HepG2 (cell line): ENCODE results near the gene TEC. TPM values are rescaled to one million over a fixed set of nuclear protein-coding genes. Genes with fewer than 3 reads are reported as not detected.

Experiments
- ATAC-seq: fragments of 200-7000 bp; cut with Tn5 transposase; 3 replicates; pipeline ENCODE4 v1.9.1; 2020; ENCODE audit warnings: mild to moderate bottlenecking, moderate library complexity
- BruUV-seq: library from RNA; stranded (reverse); fragments of 400-500 nt; replicated peaks from 2 replicates; lab custom pipeline; 2021; lab: Mats Ljungman, UMichigan
- CTCF ChIA-PET: fragments of 300-600 bp; formaldehyde crosslinking; extraction: SDS; loops from one replicate; lab custom pipeline; 2021; ENCODE audit warnings: low total read pairs, inconsistent platforms, low intra/inter-chr PET ratio; lab: Yijun Ruan, JAX
- POLR2A ChIA-PET: fragments of 350-600 bp; sonication (Branson Sonifier 250); formaldehyde crosslinking; loops from one replicate; lab custom pipeline; 2020; ENCODE audit warnings: antibody characterized with exemption, inconsistent platforms; lab: Yijun Ruan, JAX
- DNase-seq: peaks from one replicate; pipeline ENCODE4 v3.0.0-alpha.2; 2015; ENCODE audit warnings: low spot score
- FAIRE-seq: peaks from 3 replicates; lab custom pipeline; 2011; peaks lifted over from hg19 to GRCh38; lab: Jason Lieb, UNC
- H2AFZ ChIP-seq: one replicate; pipeline ENCODE4 v1.6.1; 2011; ENCODE audit warnings: low read length, inconsistent platforms
- H3K27ac ChIP-seq: fragments of 300-600 bp; 3 replicates; pipeline ENCODE4 v1.8.0; 2011; ENCODE audit warnings: mixed run types, mild to moderate bottlenecking, mixed read lengths, low read length, inconsistent platforms; ENCODE audit not compliant: insufficient read depth; ENCODE audit errors: extremely low read length
- H3K27me3 ChIP-seq, 2 experiments: fragments of 200-600 bp in 1 of 2; 2 replicates in 1 of 2; 3 replicates in 1 of 2; pipeline versions ENCODE4 v1.6.0 to v1.8.0; 2011; ENCODE audit warnings: low read length in 2 of 2, mild to moderate bottlenecking in 2 of 2, moderate library complexity in 2 of 2, inconsistent platforms in 1 of 2; ENCODE audit not compliant: insufficient read depth in 2 of 2, control insufficient read depth in 1 of 2
- H3K36me3 ChIP-seq, 2 experiments: fragments of 200-600 bp in 1 of 2; replicated peaks in 1 of 2; 2 replicates in 1 of 2; 3 replicates in 1 of 2; pipeline versions ENCODE4 v1.5.1 to v1.8.0; 2011; ENCODE audit warnings: low read length in 2 of 2, inconsistent platforms in 1 of 2; ENCODE audit not compliant: insufficient read depth in 2 of 2, control insufficient read depth in 1 of 2
- H3K4me1 ChIP-seq: 2 replicates; pipeline ENCODE4 v1.5.1; 2012; ENCODE audit warnings: low read length, inconsistent platforms; ENCODE audit not compliant: insufficient read depth
- H3K4me2 ChIP-seq: 2 replicates; pipeline ENCODE4 v1.6.0; 2011; ENCODE audit warnings: low read depth, low read length, inconsistent platforms
- H3K4me3 ChIP-seq, 3 experiments: fragments of 200-600 bp in 1 of 3; sonication (generic), shearing (Covaris generic) in 1 of 3; replicated peaks in 1 of 3; 2 replicates each; pipeline ENCODE4 v1.5.1; 2011 to 2016; ENCODE audit warnings: low read length in 3 of 3, inconsistent platforms in 2 of 3, low read depth in 2 of 3, mild to moderate bottlenecking in 2 of 3, control low read depth in 1 of 3, mixed read lengths in 1 of 3; ENCODE audit not compliant: insufficient read depth in 1 of 3
- H3K79me2 ChIP-seq: one replicate; pipeline ENCODE4 v1.6.1; 2011; ENCODE audit warnings: low read length, inconsistent platforms; ENCODE audit not compliant: insufficient read depth
- H3K9ac ChIP-seq: 2 replicates; pipeline ENCODE4 v1.6.0; 2011; ENCODE audit warnings: mild to moderate bottlenecking, low read depth, low read length, inconsistent platforms; ENCODE audit not compliant: insufficient read depth
- H3K9me3 ChIP-seq: 2 replicates; pipeline ENCODE4 v1.5.1; 2012; ENCODE audit warnings: mild to moderate bottlenecking, low read length
- H4K20me1 ChIP-seq: 2 replicates; pipeline ENCODE4 v1.6.0; 2011; ENCODE audit warnings: inconsistent platforms, mild to moderate bottlenecking, low read length, moderate library complexity; ENCODE audit not compliant: insufficient read depth
- BCL6 ChIP-seq: IDR thresholded peaks from 2 replicates; pipeline ENCODE4 v1.6.1; 2016; ENCODE audit warnings: missing genetic modification reagents, missing compliant biosample characterization
- MAFG ChIP-seq: sonication (generic); formaldehyde crosslinking; IDR thresholded peaks from 2 replicates; pipeline ENCODE4 v1.5.1; 2020; ENCODE audit warnings: mild to moderate bottlenecking, missing genetic modification reagents
- NFIB ChIP-seq: sonication (generic); formaldehyde crosslinking; IDR thresholded peaks from 2 replicates; pipeline ENCODE4 v1.9.0; 2021; ENCODE audit warnings: missing genetic modification reagents, mild to moderate bottlenecking, borderline replicate concordance
- NRL ChIP-seq: sonication (generic); formaldehyde crosslinking; IDR thresholded peaks from 2 replicates; pipeline ENCODE4 v1.5.0; 2020; ENCODE audit warnings: missing genetic modification reagents, mild to moderate bottlenecking, moderate library complexity, borderline replicate concordance
- SMARCE1 ChIP-seq: fragments of 450-650 bp; IDR thresholded peaks from 2 replicates; pipeline ENCODE4 v1.6.1; 2017; ENCODE audit warnings: borderline replicate concordance
- ZNF879 ChIP-seq: sonication (generic); formaldehyde crosslinking; IDR thresholded peaks from 2 replicates; pipeline ENCODE4 v1.8.1; 2023; ENCODE audit warnings: missing genetic modification reagents
- WGBS: methylation state at CpG from one replicate; pipeline ENCODE4 v1.1.6; 2017; ENCODE audit warnings: low lambda C conversion rate; 5-methylcytosine and 5-hydroxymethylcytosine counted together
- in situ Hi-C: cut with HindIII; loops from 2 replicates; pipeline ENCODE4 v1.10.0; 2017; ENCODE audit warnings: low pct_unique_long_range_greater_than_20kb; ENCODE audit not compliant: extremely low pct_ligation_motif_present
- intact Hi-C: fragments of 100-400 bp; cut with micrococcal nuclease; formaldehyde crosslinking; loops from one replicate; pipeline ENCODE4 v1.10.0; 2022; ENCODE audit not compliant: unreplicated experiment
- polyA plus RNA-seq, 8 experiments: library from polyadenylated mRNA; depleted of rRNA in 3 of 8; stranded (reverse) in 7 of 8; unstranded in 1 of 8; fragments of >200 nt; fragmentation: Illumina TruSeq in 4 of 8; extraction: Trizol in 4 of 8; gene quantifications; 2 replicates each; pipeline versions ENCODE4 v1.2.1 to v1.2.3, GENCODE V29; 2011 to 2016; ENCODE audit warnings: low read depth in 4 of 8, missing spikeins in 1 of 8, mixed read lengths in 1 of 8; ENCODE audit not compliant: insufficient read depth in 1 of 8
- total RNA-seq, 5 experiments: library from RNA; depleted of rRNA; stranded (reverse); fragments of >200 nt; fragmentation: Illumina TruSeq; extraction: Trizol; gene quantifications; 2 replicates each; pipeline ENCODE4 v1.2.3, GENCODE V29; 2016; ENCODE audit warnings: low read depth in 1 of 5
- TF ChIP-seq, protein P1 (sequence below): sonication (generic); formaldehyde crosslinking; IDR thresholded peaks from 2 replicates; pipeline ENCODE4 v1.8.1; 2023; ENCODE audit warnings: missing genetic modification reagents, inconsistent platforms, borderline replicate concordance
- TF ChIP-seq, protein P2 (sequence below), 2 experiments: fragments of 450-650 bp in 1 of 2; sonication (generic) in 1 of 2; formaldehyde crosslinking in 1 of 2; IDR thresholded peaks; 2 replicates each; pipeline versions ENCODE4 v1.6.1 to v1.8.0; 2016 to 2022; ENCODE audit warnings: antibody characterized with exemption in 1 of 2, mild to moderate bottlenecking in 1 of 2, missing genetic modification reagents in 1 of 2

The TEC gene
- total and polyA plus RNA-seq, 2 of the 13 experiments (the other 11 are each of a cell fraction or from before 2014, with no cell fraction given): 0.05 to 0.20 TPM

DNA sequence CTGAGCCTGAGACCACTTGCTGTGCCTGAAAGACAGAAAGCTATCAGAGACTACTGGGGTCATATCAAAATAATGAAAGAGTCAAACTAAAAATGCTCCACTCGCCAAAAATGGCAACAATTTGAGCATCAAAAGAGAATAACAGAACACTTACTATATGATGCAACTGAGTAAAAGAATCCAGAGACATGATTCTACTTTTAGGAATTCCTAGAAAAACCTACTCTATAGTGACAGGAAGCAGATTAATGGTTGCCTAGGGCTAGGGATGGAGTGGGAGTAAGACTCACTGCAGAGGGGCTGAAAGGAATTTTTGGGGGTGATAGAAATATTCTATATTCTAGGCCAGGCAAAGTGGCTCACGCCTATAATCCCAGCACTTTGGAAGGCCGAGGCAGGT is 42.3 kb upstream of the TEC start:
- intact Hi-C loops (loop anchor here (10.0 kb wide), 2 partner anchors 113 to 653 kb away; no protein-coding TSS in a partner anchor), in situ Hi-C loops (no loop called here)
- Histone ChIP-seq H4K20me1 (no peaks in the 10 kb centered on the region), H3K4me1 (no peaks in the 10 kb centered on the region), H3K9me3 (no peaks in the 10 kb centered on the region), H2AFZ (no peak overlapping the region), H3K27me3 (no peaks in the 10 kb centered on the region), H3K9ac (no peak overlapping the region), H3K79me2 (no peaks in the 10 kb centered on the region), H3K36me3 (no peaks in the 10 kb centered on the region), H3K27ac (no peak overlapping the region), H3K4me3 (no peak overlapping the region), H3K4me2 (no peak overlapping the region)
- TF ChIP-seq NFIB (CRISPR knock-in tag) (no peak), BCL6 (CRISPR knock-in tag) (peak; percentile 18; the same call in 1 of the 2 replicates)
- ChIA-PET CTCF (no interaction called here), POLR2A (no interaction called here)
- DNase-seq: no peak
- no peak for FAIRE-seq
- no peak for ATAC-seq
- WGBS: 0% methylated on average over 3 of the region's 3 CpGs
- no TSS peak for BruUV-seq

DNA sequence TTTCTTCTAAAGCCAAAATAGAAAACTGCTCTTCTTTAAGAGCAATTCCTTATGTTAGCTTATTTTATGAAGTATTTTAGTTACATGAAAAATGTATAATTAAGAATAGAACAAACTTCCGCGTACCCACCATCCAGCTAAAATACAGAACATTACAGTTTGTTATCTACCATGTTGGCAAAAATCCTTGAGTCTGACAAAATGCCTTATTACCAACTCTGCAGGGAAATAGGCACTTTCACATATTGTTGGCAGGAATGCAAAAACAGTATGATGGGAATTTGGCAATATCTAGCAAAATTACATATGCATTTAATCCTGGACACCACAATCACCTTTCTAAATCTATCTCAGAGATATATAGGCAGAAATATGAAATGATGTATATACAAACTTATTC is 39.3 kb upstream of the TEC start:
- ATAC-seq (no peak), FAIRE-seq (no peak), DNase-seq (no peak)
- WGBS: 94% methylated on average over 2 of the region's 2 CpGs
- no peaks in the 10 kb centered on the region for H4K20me1 ChIP-seq
- no peak overlapping the region for H3K4me2 ChIP-seq
- H3K4me3 ChIP-seq: no peak overlapping the region
- H3K4me1 ChIP-seq: no peaks in the 10 kb centered on the region
- H3K27me3 ChIP-seq: no peaks in the 10 kb centered on the region
- no peaks in the 10 kb centered on the region for H3K9me3 ChIP-seq
- intact Hi-C loops: no loop called here
- H3K9ac ChIP-seq: no peak overlapping the region
- no peak overlapping the region for H2AFZ ChIP-seq
- in situ Hi-C loops: no loop called here
- ChIA-PET CTCF (no interaction called here), POLR2A (no interaction called here)
- H3K36me3 ChIP-seq: no peaks in the 10 kb centered on the region
- no TSS peak for BruUV-seq
- H3K27ac ChIP-seq: no peak overlapping the region
- H3K79me2 ChIP-seq: no peaks in the 10 kb centered on the region
- TF ChIP-seq ZNF879: no peak
- TF ChIP-seq, protein P1, sequence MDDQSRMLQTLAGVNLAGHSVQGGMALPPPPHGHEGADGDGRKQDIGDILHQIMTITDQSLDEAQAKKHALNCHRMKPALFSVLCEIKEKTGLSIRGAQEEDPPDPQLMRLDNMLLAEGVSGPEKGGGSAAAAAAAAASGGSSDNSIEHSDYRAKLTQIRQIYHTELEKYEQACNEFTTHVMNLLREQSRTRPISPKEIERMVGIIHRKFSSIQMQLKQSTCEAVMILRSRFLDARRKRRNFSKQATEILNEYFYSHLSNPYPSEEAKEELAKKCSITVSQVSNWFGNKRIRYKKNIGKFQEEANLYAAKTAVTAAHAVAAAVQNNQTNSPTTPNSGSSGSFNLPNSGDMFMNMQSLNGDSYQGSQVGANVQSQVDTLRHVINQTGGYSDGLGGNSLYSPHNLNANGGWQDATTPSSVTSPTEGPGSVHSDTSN (CRISPR knock-in tag): no peak
- no peak for TF ChIP-seq SMARCE1
- no peak for TF ChIP-seq MAFG (CRISPR knock-in tag)
- TF ChIP-seq NRL (CRISPR knock-in tag): no peak
- TF ChIP-seq, protein P2, sequence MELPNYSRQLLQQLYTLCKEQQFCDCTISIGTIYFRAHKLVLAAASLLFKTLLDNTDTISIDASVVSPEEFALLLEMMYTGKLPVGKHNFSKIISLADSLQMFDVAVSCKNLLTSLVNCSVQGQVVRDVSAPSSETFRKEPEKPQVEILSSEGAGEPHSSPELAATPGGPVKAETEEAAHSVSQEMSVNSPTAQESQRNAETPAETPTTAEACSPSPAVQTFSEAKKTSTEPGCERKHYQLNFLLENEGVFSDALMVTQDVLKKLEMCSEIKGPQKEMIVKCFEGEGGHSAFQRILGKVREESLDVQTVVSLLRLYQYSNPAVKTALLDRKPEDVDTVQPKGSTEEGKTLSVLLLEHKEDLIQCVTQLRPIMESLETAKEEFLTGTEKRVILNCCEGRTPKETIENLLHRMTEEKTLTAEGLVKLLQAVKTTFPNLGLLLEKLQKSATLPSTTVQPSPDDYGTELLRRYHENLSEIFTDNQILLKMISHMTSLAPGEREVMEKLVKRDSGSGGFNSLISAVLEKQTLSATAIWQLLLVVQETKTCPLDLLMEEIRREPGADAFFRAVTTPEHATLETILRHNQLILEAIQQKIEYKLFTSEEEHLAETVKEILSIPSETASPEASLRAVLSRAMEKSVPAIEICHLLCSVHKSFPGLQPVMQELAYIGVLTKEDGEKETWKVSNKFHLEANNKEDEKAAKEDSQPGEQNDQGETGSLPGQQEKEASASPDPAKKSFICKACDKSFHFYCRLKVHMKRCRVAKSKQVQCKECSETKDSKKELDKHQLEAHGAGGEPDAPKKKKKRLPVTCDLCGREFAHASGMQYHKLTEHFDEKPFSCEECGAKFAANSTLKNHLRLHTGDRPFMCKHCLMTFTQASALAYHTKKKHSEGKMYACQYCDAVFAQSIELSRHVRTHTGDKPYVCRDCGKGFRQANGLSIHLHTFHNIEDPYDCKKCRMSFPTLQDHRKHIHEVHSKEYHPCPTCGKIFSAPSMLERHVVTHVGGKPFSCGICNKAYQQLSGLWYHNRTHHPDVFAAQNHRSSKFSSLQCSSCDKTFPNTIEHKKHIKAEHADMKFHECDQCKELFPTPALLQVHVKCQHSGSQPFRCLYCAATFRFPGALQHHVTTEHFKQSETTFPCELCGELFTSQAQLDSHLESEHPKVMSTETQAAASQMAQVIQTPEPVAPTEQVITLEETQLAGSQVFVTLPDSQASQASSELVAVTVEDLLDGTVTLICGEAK (IDR thresholded peaks at IDR 0.05): no peak
- TF ChIP-seq, protein P2 (CRISPR knock-in tag; IDR thresholded peaks at IDR 0.05): no peak
